NCI-H748 (cell line): ENCODE results near the gene TMEM120A.

Source experiments
- DNase-seq: peaks from one replicate; lab custom pipeline; 2025; ENCODE audit not compliant: unreplicated experiment; lab: John Stamatoyannopoulos, UW

The TMEM120A gene

GRCh38 chr7:75960372-75960771 is 34.0 kb downstream of the TMEM120A start:
- DNase-seq, result no peak

GRCh38 chr7:75958802-75959543 is 35.4 kb downstream of the TMEM120A start:
- DNase-seq, result no peak

GRCh38 chr7:75957021-75957736 is 37.2 kb downstream of the TMEM120A start:
- DNase-seq, result no peak

GRCh38 chr7:75955331-75955955 is 39.0 kb downstream of the TMEM120A start:
- no peak for DNase-seq

GRCh38 chr7:75953931-75954330 is 40.5 kb downstream of the TMEM120A start:
- no peak for DNase-seq

- no peak for DNase-seq
These were observed 41.0 kb downstream of the TMEM120A start for GRCh38 chr7:75953431-75953830.

- no peak for DNase-seq
These were observed 42.9 kb downstream of the TMEM120A start for GRCh38 chr7:75951506-75951905.

- DNase-seq, result no peak
These were observed 44.2 kb downstream of the TMEM120A start for GRCh38 chr7:75950111-75950681.

GRCh38 chr7:75948179-75948578 is 46.2 kb downstream of the TMEM120A start:
- DNase-seq, result no peak

GRCh38 chr7:75946207-75946855 is 48.1 kb downstream of the TMEM120A start:
- DNase-seq, result no peak

- no peak for DNase-seq
These were observed 48.9 kb downstream of the TMEM120A start for GRCh38 chr7:75945297-75946168.

GRCh38 chr7:75944507-75944906 is 49.9 kb downstream of the TMEM120A start:
- DNase-seq, result no peak

GRCh38 chr7:75943864-75944263 is 50.5 kb downstream of the TMEM120A start:
- DNase-seq, result no peak

- DNase-seq, result no peak
These were observed 55.5 kb downstream of the TMEM120A start for GRCh38 chr7:75938921-75939320.

- DNase-seq, result no peak
These were observed 56.2 kb downstream of the TMEM120A start for GRCh38 chr7:75937958-75938786.
